Measurements from ENCODE around the gene SCYGR8.

SCYGR8 gene

DNA sequence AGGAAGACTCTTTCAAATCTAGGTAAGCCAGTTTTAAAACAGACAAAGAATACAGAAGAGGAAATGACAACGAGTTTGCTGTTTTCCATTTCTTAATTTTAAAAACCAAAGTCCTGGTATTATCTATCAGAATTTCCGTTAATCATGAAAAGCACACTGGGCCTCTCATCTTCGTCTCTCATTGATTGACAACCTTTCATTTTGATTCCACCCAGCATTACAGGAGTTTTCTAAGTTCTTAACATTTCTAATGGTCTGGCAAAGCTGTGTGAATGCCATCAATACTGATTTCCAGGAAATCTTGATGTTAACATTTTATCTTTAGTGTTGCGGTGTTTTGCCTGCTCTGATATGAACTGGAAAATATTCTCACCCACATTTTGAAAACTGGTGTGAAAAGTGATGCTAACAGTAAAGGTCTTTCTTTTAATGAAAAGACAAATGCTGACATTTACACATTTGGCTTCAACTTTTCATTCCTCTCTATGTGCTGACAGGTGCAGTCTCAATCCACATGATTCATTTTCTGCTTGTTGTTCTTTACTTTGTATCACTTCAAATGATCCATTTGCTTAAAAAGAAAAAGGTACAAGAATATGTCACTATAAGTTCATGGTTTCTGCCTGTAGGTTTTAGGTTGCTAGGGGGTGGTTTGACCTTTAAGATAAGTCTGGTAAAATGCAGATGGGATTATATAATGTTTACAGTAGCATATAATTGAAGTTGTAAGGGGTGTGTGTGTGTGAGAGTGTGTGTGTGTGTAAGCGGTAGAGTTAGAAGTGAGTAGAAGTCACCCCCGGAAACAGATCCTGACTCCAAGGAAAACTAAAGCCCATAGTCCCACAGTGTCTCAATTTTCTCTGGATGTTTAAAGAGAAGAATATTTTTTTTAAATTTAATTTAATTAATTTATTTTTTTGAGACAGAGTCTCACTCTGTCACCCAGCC lies 29.5 kb downstream of the SCYGR8 start:
- H3K27ac ChIP-seq, result no peak overlapping the region
- TF ChIP-seq ZFX (IDR thresholded peaks at IDR 0.05) (no peak), CTCF (conservative IDR thresholded peaks at IDR 0.05) (no peak)

- H3K27ac ChIP-seq, result peak overlapping the region; percentile 48
- TF ChIP-seq CTCF (conservative IDR thresholded peaks at IDR 0.05), result no peak
- no peak for TF ChIP-seq ZFX (IDR thresholded peaks at IDR 0.05)
Observed at GRCh38 chr2:227780981-227781615, 35.4 kb downstream of the SCYGR8 start.

DNA sequence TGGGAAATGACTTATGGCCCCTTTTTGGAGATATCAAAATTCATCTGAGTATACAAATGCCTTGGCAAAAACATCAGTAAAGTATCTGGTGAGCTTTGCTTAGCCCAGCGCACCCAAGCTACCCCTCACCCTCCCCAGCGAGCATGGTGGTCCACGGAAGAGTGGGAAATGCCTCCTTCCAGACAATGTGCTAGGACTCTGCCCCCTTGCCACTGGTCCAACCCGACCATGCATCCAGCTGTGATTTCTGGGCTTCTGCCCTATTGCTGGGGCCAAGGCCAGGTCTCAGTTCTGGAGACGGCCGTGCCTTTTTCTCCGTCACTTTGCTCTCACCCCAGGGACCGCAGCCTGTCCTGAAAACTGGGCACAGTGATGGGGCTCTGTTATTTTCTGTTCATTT lies 36.1 kb downstream of the SCYGR8 start:
- peak overlapping the region; percentile 48; the same call in 1 of the 2 replicates for H3K27ac ChIP-seq
- TF ChIP-seq CTCF (conservative IDR thresholded peaks at IDR 0.05), result no peak
- no peak for TF ChIP-seq ZFX (IDR thresholded peaks at IDR 0.05)

DNA sequence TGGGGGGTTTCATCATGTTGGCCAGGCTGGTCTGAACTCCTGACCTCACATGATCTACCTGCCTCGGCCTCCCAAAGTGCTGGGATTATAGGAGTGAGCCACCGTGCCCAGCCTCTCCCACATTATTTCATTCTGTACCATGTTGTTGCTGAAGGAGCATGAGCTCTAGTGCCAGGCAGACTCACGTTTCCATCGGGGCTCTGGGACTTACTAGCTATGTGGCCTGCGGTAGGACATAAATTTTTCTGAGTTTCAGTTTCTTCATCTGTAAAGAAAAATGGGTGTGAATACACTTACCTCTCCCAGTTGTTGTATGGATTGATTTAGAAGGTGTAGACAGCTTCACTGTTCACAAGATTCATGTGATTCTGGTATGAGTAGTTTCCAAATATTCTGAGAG lies 37.1 kb downstream of the SCYGR8 start:
- H3K27ac ChIP-seq, result no peak overlapping the region
- TF ChIP-seq ZFX (IDR thresholded peaks at IDR 0.05), result no peak
- no peak for TF ChIP-seq CTCF (conservative IDR thresholded peaks at IDR 0.05)

GRCh38 chr2:227783404-227784138 lies 37.9 kb downstream of the SCYGR8 start:
- H3K27ac ChIP-seq, result no peak overlapping the region
- TF ChIP-seq CTCF (conservative IDR thresholded peaks at IDR 0.05), result no peak
- TF ChIP-seq ZFX (IDR thresholded peaks at IDR 0.05), result no peak

- no peak overlapping the region for H3K27ac ChIP-seq
- TF ChIP-seq ZFX (IDR thresholded peaks at IDR 0.05) (no peak), CTCF (conservative IDR thresholded peaks at IDR 0.05) (no peak)
Observed at GRCh38 chr2:227785293-227785692, 39.6 kb downstream of the SCYGR8 start.
